HCT116 (cell line): ENCODE results near the gene MSH6. TPM values are rescaled to one million over a fixed set of nuclear protein-coding genes. Genes with fewer than 3 reads are reported as not detected.

Source experiments
- ATAC-seq: fragments of 200-7000 bp; cut with Tn5 transposase; 2 replicates; pipeline ENCODE4 v1.9.1; 2020; ENCODE audit warnings: mild to moderate bottlenecking, moderate library complexity
- BruUV-seq: library from RNA; stranded (reverse); fragments of 400-500 nt; replicated peaks from 2 replicates; lab custom pipeline; 2021; lab: Mats Ljungman, UMichigan
- CTCF ChIA-PET: fragments of 300-600 bp; sonication (Branson Sonifier 250); formaldehyde crosslinking; loops from one replicate; lab custom pipeline; 2021; ENCODE audit warnings: antibody characterized with exemption; lab: Charles Lee
- POLR2A ChIA-PET: fragments of 300-600, 350-600 bp; sonication (Branson Sonifier 250); formaldehyde crosslinking; loops from one replicate; lab custom pipeline; 2021; ENCODE audit warnings: antibody characterized with exemption; lab: Charles Lee
- RAD21 ChIA-PET, 2 experiments: fragments of 300-600 bp; sonication (Branson Sonifier 250); formaldehyde crosslinking; loops; one replicate each; lab custom pipeline; 2023; ENCODE audit warnings: low total read pairs in 2 of 2; ENCODE audit not compliant: uncharacterized antibody in 2 of 2, unreplicated experiment in 2 of 2, low non-redundant PET in 1 of 2; lab: Charles Lee
- DNase-seq: peaks from one replicate; pipeline ENCODE4 v3.0.0-alpha.2; 2010; ENCODE audit warnings: low read depth, low spot score
- H2AFZ ChIP-seq: fragments of 200-600 bp; shearing (Covaris generic), sonication (generic); 2 replicates; pipeline ENCODE4 v1.6.1; 2017; ENCODE audit warnings: low read depth, mixed run types, mixed read lengths, antibody characterized with exemption, low read length; ENCODE audit not compliant: poor library complexity, severe bottlenecking
- H3K27ac ChIP-seq: 2 replicates; pipeline ENCODE4 v1.5.1; 2012; ENCODE audit warnings: low read depth, low read length
- H3K27me3 ChIP-seq: fragments of 200-600 bp; sonication (generic); 2 replicates; pipeline ENCODE4 v1.6.1; 2016; ENCODE audit warnings: mixed run types, low read length, mixed read lengths; ENCODE audit not compliant: insufficient read depth
- H3K36me3 ChIP-seq, 2 experiments: fragments of 200-500 bp in 1 of 2; fragments of 200-600 bp in 1 of 2; sonication (Bioruptor generic) in 1 of 2; sonication (generic) in 1 of 2; 2 replicates each; pipeline versions ENCODE4 v1.5.1 to v1.6.1; 2014 to 2016; ENCODE audit warnings: low read length in 2 of 2, inconsistent platforms in 1 of 2, mixed read lengths in 1 of 2, mixed run types in 1 of 2; ENCODE audit not compliant: insufficient read depth in 2 of 2, control insufficient read depth in 1 of 2
- H3K4me1 ChIP-seq, 2 experiments: fragments of 200-600 bp in 1 of 2; sonication (generic) in 1 of 2; 2 replicates each; pipeline versions ENCODE4 v1.5.1 to v1.6.1; 2012 to 2017; ENCODE audit warnings: low read length in 2 of 2, inconsistent platforms in 1 of 2, mild to moderate bottlenecking in 1 of 2, mixed read lengths in 1 of 2, mixed run types in 1 of 2, moderate library complexity in 1 of 2; ENCODE audit not compliant: insufficient read depth in 2 of 2, control insufficient read depth in 1 of 2
- H3K4me2 ChIP-seq: fragments of 200-600 bp; sonication (generic); 2 replicates; pipeline ENCODE4 v1.6.1; 2017; ENCODE audit warnings: mixed run types, low read length, mixed read lengths
- H3K4me3 ChIP-seq, 2 experiments: fragments of 200-600 bp in 1 of 2; sonication (generic) in 1 of 2; replicated peaks in 1 of 2; 2 replicates each; pipeline ENCODE4 v1.5.1; 2011 to 2016; ENCODE audit warnings: low read length in 2 of 2, control low read depth in 1 of 2, low read depth in 1 of 2, mild to moderate bottlenecking in 1 of 2, mixed read lengths in 1 of 2, mixed run types in 1 of 2
- H3K79me2 ChIP-seq: fragments of 200-600 bp; sonication (generic); 2 replicates; pipeline ENCODE4 v1.6.1; 2017; ENCODE audit warnings: mild to moderate bottlenecking, mixed run types, low read length, moderate library complexity, mixed read lengths; ENCODE audit not compliant: insufficient read depth
- H3K9ac ChIP-seq: fragments of 200-600 bp; sonication (generic); 2 replicates; pipeline ENCODE4 v1.6.1; 2016; ENCODE audit warnings: low read length, mixed read lengths
- H3K9me2 ChIP-seq: fragments of 200-600 bp; sonication (generic), shearing (Covaris generic); 2 replicates; pipeline ENCODE4 v1.6.1; 2017; ENCODE audit warnings: mixed run types, mild to moderate bottlenecking, moderate library complexity; ENCODE audit not compliant: insufficient read depth
- H3K9me3 ChIP-seq, 2 experiments: fragments of 200-500 bp in 1 of 2; fragments of 200-600 bp in 1 of 2; sonication (Bioruptor generic) in 1 of 2; sonication (generic) in 1 of 2; 2 replicates each; pipeline ENCODE4 v1.6.1; 2014 to 2017; ENCODE audit warnings: low read length in 2 of 2, mixed read lengths in 2 of 2, inconsistent platforms in 1 of 2, low read depth in 1 of 2, mild to moderate bottlenecking in 1 of 2, mixed run types in 1 of 2, moderate library complexity in 1 of 2; ENCODE audit not compliant: control insufficient read depth in 1 of 2, insufficient read depth in 1 of 2
- H4K20me1 ChIP-seq: fragments of 200-600 bp; sonication (generic), shearing (Covaris generic); 2 replicates; pipeline ENCODE4 v1.6.1; 2017; ENCODE audit warnings: mixed run types, mild to moderate bottlenecking, moderate library complexity; ENCODE audit not compliant: insufficient read depth
- ATF3 ChIP-seq: IDR thresholded peaks from 2 replicates; pipeline ENCODE4 v1.6.1; 2012
- CTCF ChIP-seq, 3 experiments: fragments of 200-600 bp in 1 of 3; sonication (generic) in 1 of 3; IDR thresholded peaks in 2 of 3; conservative IDR thresholded peaks in 1 of 3; 2 replicates each; pipeline ENCODE4 v1.5.1; 2012 to 2017; ENCODE audit warnings: low read depth in 2 of 3, low read length in 2 of 3, antibody characterized with exemption in 1 of 3, borderline replicate concordance in 1 of 3, control low read depth in 1 of 3, mild to moderate bottlenecking in 1 of 3, mixed read lengths in 1 of 3, mixed run types in 1 of 3, moderate library complexity in 1 of 3; ENCODE audit not compliant: insufficient read depth in 1 of 3
- EZH2 ChIP-seq: fragments of 200-600 bp; sonication (generic); IDR thresholded peaks from 2 replicates; pipeline ENCODE4 v1.6.1; 2017; ENCODE audit warnings: antibody characterized with exemption, mixed run types
- EZH2phosphoT487 ChIP-seq: fragments of 200-600 bp; IDR thresholded peaks from 2 replicates; pipeline ENCODE4 v1.6.1; 2018; ENCODE audit warnings: antibody characterized with exemption, borderline replicate concordance
- MAX ChIP-seq: IDR thresholded peaks from 2 replicates; pipeline ENCODE4 v1.6.1; 2012
- POLR2A ChIP-seq: IDR thresholded peaks from 2 replicates; pipeline ENCODE4 v1.7.0; 2011; ENCODE audit warnings: borderline replicate concordance; ENCODE audit not compliant: insufficient read depth, insufficient read length; ENCODE audit errors: extremely low read depth
- POLR2AphosphoS5 ChIP-seq: IDR thresholded peaks from 2 replicates; pipeline ENCODE4 v1.6.1; 2011; ENCODE audit warnings: mild to moderate bottlenecking, low read depth, low read length, moderate library complexity
- REST ChIP-seq: IDR thresholded peaks from 2 replicates; pipeline ENCODE4 v1.6.1; 2012; ENCODE audit warnings: low read depth
- TCF7L2 ChIP-seq: IDR thresholded peaks from 2 replicates; pipeline ENCODE4 v1.7.0; 2011; ENCODE audit warnings: borderline replicate concordance, inconsistent platforms; ENCODE audit not compliant: insufficient read depth, insufficient read length; ENCODE audit errors: extremely low read depth
- ZFX ChIP-seq: fragments of 450-650 bp; IDR thresholded peaks from 2 replicates; pipeline ENCODE4 v1.6.1; 2017
- intact Hi-C: fragments of 100-400 bp; cut with micrococcal nuclease; formaldehyde crosslinking; loops from 2 replicates; pipeline ENCODE4 v1.10.0; 2022
- total RNA-seq: library from RNA; stranded (reverse); gene quantifications from one replicate; pipeline ENCODE4 v1.2.1, GENCODE V29; 2021; ENCODE audit not compliant: unreplicated experiment

The MSH6 gene
- total RNA-seq, 1 experiment from 2014 or later = 71.2 TPM

- Histone ChIP-seq H3K79me2 (no peaks in the 10 kb centered on the region), H3K4me1 (peaks cover 3 to 16% of the 10 kb centered on the region in 2 experiments; a peak in 2 of 4 replicates), H4K20me1 (no peaks in the 10 kb centered on the region), H3K4me2 (no peak overlapping the region), H3K36me3 (no peaks in the 10 kb centered on the region), H2AFZ (no peak overlapping the region), H3K9me3 (peaks cover 0 to 7% of the 10 kb centered on the region in 2 experiments; a peak in 1 of 4 replicates), H3K27me3 (no peaks in the 10 kb centered on the region), H3K4me3 (no peak overlapping the region), H3K9ac (no peak overlapping the region), H3K9me2 (no peaks in the 10 kb centered on the region), H3K27ac (no peak overlapping the region)
- ChIA-PET CTCF (interaction anchor here (1.1 kb wide), 1 partner anchor 332 kb away, joined by 4 read pairs; no protein-coding TSS in a partner anchor), RAD21 (interaction anchor here in 1 of 2 experiments (0.5 kb wide), 1 partner anchor 791 kb away, joined by 7 read pairs; no protein-coding TSS in a partner anchor), POLR2A (no interaction called here)
- TF ChIP-seq EZH2 = no peak
- TF ChIP-seq TCF7L2 = no peak
- TF ChIP-seq ZFX = no peak
- no peak for TF ChIP-seq REST
- no peak for TF ChIP-seq EZH2phosphoT487
- TF ChIP-seq POLR2AphosphoS5 = no peak
- no peak for TF ChIP-seq CTCF (IDR thresholded peaks at IDR 0.05 in 2 of 3, conservative IDR thresholded peaks at IDR 0.05 in 1 of 3; ENCODE audit: borderline replicate concordance in 1 of 3, insufficient read depth in 1 of 3, low read depth in 2 of 3, low read length in 2 of 3)
- TF ChIP-seq ATF3 = no peak
- no peak for TF ChIP-seq MAX
- TF ChIP-seq POLR2A = no peak
- no TSS peak for BruUV-seq
- ATAC-seq (no peak), DNase-seq (no peak)
- intact Hi-C loops = no loop called here
Measured at GRCh38 chr2:47769318-47769717, 13.6 kb upstream of the MSH6 start.
